Hematopoietic multipotent progenitor cell treated with erythropoietin and hydrocortisone succinate and interleukin-3 and kit ligand, for 8 days (in vitro differentiated cells): Measurements from ENCODE around the gene PA2G4.
A peak's percentile ranks its signal among the peaks of the same experiment; 100 is the strongest.

Source experiments
- DNase-seq: peaks from one replicate; pipeline ENCODE4 v3.0.0-alpha.2; 2015

PA2G4 gene

DNA sequence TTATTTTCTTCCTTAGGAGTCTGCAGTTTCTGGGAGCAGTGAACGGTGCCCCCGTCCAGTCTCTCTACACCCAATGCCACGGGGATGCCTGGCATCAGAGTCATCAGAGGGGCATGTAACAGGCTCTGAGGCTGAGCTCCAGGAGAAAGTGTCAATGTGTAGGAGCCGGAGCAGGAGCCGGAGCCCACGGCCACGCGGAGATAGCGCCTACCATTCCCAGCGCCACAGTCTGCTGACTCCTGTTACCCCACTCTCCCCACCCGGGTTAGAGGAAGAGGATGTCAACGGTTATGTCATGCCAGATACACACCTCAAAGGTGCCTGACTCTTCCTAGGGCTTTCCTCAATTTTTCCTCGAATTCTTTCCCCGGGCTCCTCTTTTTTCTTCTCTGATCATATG, 3.3 kb upstream of the PA2G4 start:
- DNase-seq = no peak

DNA sequence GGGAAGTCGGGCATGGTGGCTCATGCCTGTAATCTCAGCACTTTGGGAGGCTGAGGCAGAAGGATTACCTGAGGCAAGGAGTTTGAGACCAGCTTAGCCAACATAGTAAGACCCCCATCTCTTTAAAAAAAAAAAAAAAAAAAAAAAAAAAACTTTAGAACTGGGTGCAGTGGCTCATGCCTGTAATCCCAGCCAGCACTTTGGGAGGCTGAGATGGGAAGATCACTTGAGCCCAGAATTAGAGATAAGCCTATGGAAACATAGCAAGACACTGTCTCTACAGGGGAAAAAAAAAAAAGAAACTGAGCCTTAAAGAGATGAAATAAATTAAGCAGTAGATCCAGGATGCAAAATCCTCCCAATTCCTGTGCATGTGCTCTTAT, 1.7 kb upstream of the PA2G4 start:
- DNase-seq = no peak

DNA sequence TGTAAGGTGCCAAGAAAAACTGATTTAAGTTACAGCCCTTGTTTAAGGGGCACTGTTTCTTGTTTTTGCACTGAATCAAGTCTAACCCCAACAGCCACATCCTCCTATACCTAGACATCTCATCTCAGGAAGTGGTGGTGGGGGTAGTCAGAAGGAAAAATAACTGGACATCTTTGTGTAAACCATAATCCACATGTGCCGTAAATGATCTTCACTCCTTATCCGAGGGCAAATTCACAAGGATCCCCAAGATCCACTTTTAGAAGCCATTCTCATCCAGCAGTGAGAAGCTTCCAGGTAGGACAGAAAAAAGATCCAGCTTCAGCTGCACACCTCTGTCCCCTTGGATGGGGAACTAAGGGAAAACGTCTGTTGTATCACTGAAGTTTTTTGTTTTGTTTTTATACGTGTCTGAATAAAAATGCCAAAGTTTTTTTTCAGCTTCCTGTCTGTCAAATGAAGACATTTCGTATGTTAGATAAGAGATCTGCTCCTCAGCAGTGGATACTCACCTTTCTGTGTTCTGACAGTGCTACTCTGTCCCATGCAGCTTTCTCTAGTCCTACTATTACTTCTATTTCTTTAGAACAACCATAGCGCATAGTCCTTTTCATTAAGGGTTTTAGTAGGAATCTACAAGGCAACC, 1.2 kb upstream of the PA2G4 start:
- DNase-seq = no peak

DNA sequence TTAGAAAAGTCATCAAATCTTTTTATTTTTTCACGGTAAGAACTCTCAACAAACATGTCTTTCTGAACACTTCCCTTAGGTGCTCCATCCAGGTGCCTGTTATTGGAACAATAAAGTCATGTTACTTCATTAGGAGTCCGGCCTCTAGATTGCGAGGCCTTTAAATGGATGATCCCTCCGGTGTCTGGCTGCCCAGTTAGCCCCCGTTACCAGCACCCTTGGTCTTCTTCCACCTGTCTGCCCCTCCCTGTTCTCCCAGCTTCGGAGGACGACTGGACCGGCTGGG, 593 bp upstream of the PA2G4 start:
- no peak for DNase-seq

DNA sequence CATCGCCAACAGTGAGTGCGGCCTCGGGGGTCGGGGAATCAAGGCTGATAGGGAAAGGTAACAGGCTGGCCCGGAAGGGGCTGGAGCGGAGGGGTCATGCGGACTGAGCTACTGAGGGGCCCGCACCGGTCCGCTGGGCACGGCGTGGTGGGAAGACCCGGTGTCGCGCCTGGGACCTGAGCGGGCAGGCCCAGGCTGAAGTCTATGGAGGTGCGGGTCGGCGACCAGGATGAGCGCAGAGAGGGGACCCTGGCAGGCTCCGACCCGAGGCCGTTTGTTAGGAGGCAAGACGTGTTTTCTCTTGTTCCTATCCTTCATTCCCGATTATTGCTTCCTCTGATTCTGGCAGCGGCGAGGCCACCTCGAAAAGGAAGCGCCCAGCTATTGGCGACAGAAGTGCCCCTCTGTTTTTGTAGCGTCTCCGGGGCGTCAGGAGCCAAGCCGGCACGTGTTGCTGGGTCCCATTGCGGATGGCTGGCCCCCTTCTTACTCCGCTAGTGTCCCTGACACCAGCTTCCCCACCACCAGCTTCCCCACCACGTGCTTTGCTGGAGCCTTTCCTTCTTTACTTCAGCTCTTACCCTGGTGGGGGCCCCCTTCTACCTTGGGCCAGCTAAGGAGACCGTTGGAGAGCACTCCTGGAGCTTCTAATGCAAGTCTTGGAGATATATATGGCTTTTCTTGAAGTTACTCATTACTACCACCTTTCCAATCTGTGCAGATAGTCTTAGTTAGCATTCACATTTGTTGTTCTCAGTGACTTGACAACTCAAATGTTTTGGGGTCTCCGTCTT, 653 bp downstream of the PA2G4 start:
- peak; percentile 59 for DNase-seq

DNA sequence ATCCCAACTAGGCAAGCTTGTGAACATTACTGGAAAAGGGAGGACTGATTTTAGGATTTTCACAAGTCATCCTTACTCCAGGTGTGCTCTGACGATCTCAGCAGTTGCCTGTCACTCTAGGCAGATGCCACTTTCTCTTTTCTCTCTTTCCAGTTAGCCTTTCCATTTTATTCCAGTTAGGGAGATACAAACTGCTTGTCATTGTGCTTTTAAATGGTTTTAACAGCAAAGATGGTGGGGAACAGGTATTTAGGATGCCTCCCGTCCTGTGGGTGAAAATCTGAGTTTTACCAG, 1.2 kb downstream of the PA2G4 start:
- DNase-seq = no peak

DNA sequence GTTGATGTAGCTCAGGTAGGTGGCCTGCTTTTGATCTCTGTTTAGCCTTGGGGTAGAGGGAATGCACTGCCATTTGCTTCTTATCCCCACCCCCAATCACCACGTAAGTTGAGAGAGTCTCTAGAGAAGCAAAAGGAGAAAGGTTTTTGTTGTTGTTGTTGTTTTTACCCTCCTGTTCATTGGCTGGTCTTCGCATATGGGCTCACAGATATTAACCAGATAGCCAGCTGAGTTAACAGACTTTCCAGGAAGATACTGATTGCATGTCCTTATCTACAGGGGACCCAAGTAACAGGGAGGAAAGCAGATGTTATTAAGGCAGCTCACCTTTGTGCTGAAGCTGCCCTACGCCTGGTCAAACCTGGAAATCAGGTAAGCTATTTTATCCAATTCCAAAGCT, 2.9 kb downstream of the PA2G4 start:
- peak; percentile 69 for DNase-seq

DNA sequence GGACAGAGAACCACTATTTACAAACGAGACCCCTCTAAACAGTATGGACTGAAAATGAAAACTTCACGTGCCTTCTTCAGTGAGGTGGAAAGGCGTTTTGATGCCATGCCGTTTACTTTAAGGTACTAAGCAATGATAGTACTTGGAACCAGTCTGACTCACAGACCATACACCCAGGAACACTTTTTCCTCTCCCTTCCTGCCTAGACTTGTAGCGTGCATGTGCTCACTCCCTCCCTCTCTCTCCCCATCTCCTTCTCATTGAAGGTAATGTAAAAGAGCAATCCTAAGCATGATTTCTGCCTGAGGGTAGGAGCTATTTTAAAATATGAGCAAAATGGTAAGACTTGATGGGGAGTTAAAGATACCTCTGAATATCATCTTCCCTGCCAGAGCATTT, 6.2 kb downstream of the PA2G4 start:
- no peak for DNase-seq

DNA sequence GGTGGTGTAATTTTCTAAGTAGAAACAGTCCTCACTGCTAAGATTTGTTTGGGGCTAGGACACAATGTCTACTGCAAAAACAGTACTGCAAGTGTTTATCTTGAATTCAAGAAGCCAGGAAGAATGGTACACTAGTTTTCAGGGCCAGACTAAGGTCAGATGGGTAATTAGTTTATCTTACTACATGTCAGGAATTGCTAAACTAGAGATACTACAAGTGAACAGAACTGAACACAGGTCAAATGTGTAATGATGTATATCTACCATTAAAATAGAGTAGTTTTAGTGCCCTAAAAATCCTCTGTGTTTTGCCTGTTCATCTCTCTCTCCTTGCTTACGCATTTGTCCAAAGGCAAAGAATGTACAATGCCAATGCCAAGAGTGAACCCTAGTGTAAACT, 9.7 kb downstream of the PA2G4 start:
- no peak for DNase-seq

DNA sequence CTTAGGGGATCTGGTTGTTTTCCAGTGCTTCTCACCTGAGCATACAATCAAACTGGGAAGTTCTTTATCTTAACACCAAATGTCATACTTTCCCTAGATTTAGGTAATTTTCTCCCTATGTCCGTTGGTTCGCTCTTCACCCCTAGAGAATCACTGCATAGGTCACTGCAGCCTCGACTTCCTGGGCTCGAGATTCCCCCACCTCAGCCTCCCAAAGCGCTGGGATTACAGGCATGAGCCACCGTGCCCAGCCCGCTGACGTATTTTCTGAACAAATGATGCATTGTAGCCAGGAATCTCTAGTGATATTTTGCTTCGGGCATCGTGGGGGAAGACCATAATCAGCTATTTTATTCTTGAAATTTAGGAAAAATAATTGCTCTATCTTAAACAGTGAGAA, 11.0 kb downstream of the PA2G4 start:
- DNase-seq = no peak

DNA sequence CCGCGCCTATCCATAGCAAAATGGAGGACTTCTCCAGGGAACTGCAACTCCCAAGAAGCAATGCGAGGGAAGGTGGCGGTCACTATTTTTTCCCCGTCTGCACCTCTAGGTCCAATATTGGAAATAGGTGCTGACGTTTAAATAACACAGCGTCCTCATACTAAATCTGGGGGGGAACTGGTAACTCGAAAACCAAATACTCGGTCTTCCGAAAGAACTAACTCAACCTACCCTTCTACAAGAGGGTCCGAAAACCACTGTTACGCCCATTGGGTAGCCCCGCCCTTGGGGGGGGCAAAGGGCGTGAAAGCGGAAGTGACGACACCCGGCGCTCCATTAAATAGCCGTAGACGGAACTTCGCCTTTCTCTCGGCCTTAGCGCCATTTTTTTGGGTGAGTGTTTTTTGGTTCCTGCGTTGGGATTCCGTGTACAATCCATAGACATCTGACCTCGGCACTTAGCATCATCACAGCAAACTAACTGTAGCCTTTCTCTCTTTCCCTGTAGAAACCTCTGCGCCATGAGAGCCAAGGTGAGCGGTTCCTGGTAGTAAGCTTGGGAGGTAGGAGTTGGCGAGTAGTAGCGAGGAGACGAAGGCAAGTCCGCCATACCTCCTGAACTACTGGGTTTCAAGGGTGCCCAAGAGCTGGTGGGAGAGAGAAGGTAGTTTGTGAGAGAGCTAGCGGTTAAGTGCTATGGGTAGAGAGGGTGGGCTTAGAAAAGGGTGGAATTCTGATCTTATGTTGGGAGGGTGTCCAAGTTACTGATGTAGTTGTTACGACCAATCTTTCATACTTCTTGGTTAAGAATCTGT, 12.1 kb downstream of the PA2G4 start, which contains the start of gene RPL41:
RPL41 (plus strand) TSS at position 367 of the 815 bp plus-strand sequence.
- peak; percentile 97 for DNase-seq

DNA sequence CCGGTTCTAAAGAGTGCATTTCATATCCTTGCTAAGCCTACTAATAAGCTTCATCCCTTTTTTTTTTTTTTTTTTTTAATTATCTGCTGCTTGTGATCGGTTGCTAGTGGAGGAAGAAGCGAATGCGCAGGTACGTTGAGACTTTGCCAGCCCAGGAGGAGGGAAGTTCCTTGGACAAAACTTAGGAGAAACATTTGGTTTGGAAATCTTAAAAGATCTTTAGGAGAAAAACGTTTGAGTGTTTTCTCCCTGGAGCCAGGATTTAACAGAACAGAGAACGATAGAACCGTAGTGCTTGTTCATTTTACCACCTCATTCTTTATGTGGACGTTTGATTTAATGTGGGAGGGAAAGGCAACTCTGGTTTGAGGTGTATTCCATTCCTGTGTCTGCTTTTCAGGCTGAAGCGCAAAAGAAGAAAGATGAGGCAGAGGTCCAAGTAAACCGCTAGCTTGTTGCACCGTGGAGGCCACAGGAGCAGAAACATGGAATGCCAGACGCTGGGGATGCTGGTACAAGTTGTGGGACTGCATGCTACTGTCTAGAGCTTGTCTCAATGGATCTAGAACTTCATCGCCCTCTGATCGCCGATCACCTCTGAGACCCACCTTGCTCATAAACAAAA, 12.8 kb downstream of the PA2G4 start:
- DNase-seq = peak; percentile 48

DNA sequence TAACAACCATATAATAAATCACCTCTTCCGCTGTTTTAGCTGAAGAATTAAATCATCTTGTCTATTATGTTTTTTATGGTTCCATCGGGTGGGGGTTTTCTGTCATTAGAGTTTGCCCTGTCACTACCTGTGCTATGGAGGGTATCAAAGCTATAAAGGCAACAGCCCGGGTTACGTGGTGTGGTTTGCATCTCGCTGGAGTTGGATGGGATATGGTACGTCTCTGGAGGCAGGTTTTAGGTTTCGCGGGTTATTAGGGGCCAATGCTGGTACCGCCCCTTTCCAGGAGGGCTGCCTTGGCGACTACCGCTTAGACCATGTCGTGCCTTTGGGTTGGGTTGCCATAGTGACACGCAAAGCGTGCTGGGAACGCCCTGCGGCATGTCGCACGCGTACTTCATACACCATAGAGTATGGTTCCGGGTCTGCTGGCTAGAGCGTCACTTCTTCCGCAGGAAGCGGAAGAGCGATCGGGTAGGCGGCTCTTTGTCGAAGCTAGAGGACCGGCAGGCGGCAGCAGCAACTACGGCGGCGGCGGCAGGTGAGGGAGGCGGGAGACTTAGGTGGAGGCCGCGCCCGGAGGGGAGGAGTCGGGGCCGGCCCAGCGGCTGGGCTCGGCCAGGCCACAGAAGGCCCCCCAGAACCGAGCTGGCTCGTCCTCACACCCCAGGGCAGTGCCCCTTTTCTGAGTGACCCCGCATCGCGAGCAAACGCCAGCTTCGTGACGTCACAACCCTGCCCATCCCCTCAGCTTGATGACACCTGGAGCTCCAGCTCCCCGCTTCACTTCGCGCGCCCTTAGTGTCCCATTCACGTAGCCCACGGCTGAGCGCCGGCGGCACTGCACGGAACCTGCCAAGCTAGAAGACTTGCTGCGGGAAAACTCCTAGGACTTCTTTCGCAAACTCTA, 13.7 kb downstream of the PA2G4 start, which contains the start of gene ZC3H10:
ZC3H10 (plus strand) TSS at position 489 of the 910 bp plus-strand sequence. CDS start 2,297 bp downstream, outside the sequence.
- peak; percentile 99 for DNase-seq

DNA sequence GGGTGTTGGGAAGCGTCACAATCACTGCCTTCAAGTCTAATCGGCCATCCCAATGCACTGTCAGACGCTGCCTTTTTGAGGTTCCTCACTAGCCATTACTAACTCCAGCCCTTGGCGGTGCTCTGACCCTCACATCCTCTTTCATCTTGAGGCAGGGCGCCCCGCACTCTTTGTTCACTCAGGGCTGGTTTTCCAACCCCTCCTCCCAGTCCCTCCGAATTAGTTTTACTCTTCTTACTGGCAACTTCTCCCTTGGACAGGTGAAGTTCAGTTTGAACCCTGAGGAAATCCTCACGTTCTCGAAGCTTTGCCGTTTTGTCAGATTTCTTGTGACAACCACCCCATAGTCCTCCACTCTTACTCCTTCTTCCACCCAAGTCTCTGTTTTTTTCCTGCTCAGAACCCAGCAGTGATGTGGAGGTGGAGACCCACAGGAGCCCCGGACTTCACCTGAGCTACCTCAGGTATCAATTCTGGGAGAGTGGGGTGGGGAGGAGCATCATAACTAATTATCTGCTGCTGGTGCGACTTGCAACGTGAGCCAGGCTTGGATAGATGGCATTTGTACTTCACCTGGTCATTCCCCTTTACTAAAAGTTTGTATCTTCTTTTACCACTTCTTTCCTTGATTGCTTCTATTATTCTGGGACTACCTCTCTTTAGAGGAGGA, 14.5 kb downstream of the PA2G4 start:
- DNase-seq = no peak

DNA sequence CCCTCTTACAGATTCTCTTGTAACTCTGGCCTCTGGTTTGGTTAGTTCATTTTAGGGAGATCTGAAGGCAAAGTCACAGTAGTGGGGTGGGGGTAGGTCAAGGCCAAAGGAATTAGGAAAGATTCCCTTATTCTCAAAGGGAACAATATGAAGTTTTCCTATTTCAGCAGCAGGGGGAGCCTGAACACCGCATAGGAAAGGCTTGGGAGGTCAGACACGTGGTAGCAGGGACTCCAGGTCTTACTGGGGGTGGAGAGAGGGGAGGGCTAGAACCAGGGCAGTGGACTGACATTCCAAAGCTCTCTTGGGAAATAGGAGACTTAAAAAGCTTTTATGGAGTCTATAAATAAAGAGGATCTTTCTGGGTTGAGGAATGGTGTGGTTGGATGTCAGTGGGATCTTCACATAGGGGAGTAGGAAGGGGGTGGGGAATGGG, 15.0 kb downstream of the PA2G4 start:
- peak; percentile 93 for DNase-seq

DNA sequence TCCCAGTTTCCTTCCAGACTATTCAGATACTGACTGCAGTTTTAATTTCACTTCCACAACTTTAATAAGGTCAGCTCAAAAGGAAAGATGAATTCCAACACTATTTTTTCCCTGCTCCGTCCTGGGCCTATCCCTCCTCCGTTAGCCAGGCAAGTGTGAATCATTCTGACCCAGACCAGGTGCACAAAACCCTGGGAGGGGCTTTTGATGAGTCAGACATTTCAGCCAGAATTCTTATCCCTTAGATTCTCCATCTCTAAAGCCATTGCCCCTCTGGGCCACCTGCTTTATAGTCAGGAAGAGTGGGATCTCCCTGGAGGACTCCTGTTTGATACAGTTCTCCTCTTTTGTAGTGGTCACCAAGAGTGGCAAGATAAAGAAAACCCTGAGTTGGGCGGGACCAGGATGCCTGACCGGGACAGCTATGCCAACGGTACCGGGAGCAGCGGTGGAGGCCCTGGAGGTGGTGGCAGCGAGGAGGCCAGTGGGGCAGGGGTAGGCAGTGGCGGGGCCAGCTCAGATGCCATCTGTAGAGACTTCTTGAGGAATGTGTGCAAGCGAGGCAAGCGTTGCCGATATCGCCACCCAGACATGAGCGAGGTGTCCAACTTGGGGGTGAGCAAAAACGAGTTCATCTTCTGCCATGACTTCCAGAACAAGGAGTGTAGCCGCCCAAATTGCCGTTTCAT, 15.9 kb downstream of the PA2G4 start:
- no peak for DNase-seq

DNA sequence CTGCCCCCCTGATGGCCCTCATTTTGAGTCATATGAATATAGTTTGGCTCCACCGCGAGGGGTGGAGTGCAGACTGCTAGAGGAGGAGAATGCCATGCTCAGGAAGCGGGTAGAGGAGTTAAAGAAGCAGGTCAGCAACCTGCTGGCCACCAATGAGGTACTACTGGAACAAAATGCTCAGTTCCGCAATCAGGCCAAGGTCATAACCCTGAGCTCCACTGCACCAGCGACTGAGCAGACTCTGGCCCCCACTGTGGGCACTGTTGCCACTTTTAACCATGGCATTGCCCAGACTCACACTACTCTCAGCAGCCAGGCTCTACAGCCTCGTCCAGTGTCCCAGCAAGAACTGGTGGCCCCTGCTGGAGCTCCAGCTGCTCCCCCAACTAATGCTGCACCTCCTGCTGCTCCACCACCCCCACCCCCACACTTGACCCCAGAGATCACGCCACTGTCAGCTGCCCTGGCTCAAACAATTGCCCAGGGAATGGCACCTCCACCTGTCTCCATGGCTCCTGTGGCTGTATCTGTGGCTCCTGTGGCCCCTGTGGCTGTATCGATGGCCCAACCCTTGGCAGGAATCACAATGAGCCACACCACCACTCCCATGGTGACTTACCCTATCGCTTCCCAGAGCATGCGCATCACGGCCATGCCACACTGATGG, 17.0 kb downstream of the PA2G4 start:
- no peak for DNase-seq

DNA sequence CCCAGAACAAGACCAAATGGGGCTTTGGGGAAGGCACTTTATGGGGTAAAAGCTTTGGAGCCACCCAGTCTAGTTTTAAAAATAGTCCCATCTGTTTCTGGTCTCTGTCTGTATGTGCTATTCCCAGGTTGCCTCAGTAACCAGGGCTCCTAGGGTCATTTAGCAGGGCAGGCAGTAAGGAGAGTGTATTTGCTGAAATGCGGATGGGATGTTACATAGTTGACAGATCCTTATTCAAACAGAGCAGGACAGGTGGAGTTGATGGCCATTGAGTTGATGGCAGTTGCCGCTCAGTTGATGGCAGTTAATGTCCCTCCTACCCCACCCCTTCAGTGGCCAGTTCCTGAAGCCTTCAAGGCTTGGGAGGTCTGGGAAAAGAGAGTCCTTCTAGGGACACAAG, 18.3 kb downstream of the PA2G4 start:
- DNase-seq = no peak

DNA sequence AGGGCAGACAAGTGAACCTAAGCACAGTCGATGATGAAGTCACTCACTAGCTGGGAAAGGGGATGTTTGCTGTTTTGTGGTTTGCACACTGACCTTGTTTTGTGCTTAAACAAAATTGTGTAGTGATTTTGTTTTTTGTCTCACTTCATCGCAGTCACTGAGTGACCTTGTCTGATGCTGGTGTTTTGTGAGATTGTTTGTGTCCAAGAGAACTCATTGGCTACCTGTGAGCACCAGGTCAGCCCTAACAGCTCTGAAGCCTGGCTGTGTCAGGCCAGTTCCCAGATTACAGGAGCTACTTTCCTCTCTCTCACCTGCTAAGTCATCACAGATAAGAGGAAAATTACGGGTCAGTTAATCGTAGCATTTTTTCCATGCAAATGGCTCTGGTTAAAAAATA, 19.8 kb downstream of the PA2G4 start:
- no peak for DNase-seq

DNA sequence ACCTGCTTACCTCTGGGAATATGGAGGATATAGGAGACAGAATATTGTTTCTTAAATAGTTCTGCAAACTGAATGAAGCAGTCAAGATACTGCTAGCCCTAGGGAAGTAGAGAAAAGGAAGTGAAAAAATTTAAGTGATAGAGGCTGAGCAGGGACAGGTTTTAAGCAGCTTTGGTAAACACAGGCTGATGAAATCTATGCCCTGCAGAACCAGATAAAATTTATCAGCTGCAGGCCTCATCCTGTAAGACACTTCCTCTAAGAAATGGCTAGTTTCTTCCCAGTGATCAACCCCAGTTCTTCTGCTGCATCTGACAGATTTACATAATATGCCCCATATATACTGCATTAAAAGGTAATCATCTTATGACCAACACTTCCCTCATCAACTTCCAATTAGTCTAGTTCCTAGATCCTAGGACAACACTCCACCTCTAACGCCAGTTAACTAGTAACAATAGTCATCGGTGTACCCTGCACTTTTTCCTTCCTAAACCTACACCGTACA, 22.4 kb downstream of the PA2G4 start:
- DNase-seq = peak; percentile 79
